ENCODE data around the gene HGFAC.

- TF ChIP-seq POLR2A (IDR thresholded peaks at IDR 0.05), result no peak
- no peak for TF ChIP-seq CTCF (IDR thresholded peaks at IDR 0.05)
Observed at GRCh38 chr4:3443750-3444309, 2.1 kb downstream of the HGFAC start.
